Fibroblast of peridontal ligament (primary cell): ENCODE data around the gene RNPEPL1.
A peak's percentile ranks its signal among the peaks of the same experiment; 100 is the strongest.

Experiments used
- DNase-seq: peaks from one replicate; pipeline ENCODE4 v3.0.0-alpha.2; 2010; ENCODE audit errors: extremely low read depth

RNPEPL1 gene

DNA sequence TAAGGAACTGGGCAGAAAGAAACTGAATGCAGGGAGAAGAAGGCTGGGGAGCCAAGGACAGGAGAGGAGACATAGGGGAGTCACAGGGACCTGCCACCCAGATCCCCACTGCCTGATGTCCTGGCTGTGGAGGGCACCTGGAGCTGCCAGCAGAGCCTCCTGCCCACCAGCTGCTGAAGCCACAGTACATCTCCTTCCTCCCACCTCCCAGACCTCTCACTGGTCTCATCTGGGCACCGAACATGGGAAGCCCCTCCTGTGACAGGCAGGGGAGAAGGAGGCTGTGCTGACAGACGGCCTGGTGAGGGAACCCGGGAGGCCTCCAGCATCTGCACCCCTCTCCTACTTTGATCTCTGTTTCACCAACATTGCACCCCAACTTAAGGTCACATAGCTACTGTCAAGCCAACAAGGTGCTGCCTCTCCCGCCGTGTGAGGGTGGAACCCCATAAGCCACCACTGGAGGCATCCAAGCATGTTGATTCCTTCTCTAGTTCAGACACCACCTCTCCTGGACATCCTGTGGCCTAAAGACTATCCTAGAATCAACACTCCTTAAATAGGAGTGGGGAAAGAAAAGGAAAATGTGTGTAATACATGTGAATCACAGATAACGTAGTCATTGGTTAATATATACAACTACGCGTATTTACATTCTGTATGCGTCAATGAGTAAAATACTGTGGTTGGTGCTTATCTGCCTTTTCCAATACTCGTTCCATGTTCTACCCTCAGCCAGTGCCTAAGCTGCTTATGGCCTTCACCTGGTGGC is 3.5 kb upstream of the RNPEPL1 start:
- DNase-seq: no peak

DNA sequence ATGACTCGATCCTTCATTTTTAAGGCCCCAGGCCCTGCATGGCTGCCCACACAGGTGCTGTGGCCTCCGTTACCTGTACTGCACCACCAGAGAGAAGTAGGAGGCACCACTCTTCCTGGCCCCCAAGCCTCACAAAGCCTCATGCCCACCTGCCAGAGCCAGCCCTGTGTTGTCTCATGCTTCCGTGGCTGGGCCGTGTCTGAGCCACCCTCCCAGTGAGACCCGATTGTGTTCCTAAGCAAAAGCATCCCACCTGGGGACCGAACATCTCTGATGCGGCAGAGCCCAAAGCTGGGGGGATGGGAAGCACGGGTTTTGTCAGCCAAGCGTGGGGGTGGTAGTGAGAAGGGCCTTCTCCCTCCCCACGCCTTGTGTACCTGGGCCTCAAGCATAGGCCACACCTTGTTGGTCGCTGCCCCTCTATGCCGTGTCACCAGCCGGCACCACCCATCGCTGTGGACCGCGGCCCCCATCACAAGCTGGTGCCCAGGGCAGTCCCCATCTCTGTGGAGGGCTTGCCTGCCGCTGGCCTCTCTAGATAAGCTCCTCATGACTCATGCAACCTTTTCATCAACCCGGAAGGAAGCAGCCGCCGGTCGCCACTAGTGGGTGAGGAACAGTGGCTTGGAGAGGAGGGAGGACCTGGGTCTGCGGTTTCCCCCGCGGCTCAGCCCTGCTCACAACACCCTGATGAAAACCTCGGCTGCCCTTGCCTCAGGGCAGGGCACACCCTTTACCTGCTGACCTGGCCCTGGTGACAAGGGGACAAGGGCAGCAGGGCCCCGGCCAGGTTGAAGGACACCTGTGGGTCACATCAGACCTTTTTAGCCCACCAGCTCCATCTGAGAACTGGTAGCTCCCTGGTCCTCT is 2.7 kb upstream of the RNPEPL1 start:
- peak; percentile 62 for DNase-seq

GRCh38 chr2:240566203-240567136 is 1.8 kb upstream of the RNPEPL1 start:
- peak; percentile 60 for DNase-seq

DNA sequence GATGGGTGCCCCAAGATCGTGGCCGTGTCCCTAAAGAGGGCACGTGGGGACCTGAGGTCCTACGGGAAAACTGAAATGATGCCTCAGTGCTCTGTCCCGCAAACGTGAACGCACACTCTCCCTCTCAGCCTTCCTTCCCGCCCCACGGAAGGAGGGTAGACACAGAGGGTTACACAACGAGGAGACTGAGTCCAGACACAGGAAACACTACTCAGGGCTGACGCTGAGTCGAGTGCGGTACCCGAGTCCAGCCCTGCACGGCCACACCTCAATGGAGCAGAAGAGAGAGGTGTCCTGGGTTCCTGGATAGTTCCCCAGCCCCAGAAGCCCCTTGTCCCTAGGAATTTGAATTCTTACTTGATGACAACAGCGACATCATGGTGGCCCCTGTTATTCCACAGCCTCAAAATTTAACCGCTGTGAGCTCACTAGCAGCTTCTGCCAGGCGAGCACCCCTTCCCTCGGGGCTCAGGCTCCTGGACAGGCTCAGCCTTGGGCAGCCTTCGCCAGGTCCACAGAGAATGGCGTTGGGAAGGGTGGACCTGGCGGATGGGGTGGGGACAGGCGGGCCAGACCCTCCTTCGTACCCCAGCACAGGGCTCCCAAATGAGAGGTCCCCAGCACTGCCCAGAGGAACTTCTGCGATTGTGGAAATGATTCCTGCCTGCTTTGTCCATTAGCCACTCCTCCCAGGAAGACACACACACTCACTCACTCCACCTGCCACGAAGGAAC is 980 bp upstream of the RNPEPL1 start:
- no peak for DNase-seq

- peak; percentile 43 for DNase-seq
Observed at GRCh38 chr2:240568678-240569522, 616 bp downstream of the RNPEPL1 start.

GRCh38 chr2:240569523-240569997 is 1.3 kb downstream of the RNPEPL1 start:
- DNase-seq: no peak

DNA sequence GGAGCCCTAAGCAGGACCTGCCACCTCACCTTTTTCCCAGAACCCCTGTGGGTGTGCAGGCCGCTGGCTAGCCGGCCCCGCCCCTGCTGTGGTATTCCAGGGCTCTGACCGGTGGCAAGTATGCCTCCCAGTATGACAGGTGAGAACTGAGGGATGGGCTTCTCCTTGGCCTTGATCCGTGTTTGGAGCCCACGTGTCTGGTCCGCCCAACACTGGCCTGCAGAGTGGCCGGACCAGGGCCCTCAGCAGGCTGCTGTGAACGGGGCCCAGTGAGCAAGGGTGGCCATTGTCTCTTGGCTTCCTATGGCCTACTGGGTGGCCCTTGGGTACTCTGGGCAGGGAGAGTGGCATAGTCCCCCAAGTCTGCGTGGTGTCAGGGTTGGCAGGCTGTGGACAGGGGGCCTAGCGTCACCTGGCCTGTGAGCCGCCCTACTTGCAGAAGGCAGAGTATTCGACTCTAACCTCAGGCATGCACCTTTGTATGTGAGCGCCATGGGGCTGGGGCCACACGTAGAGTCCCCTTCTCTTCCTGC is 1.8 kb downstream of the RNPEPL1 start:
- DNase-seq: no peak

- no peak for DNase-seq
Observed at GRCh38 chr2:240570531-240571313, 2.4 kb downstream of the RNPEPL1 start.

DNA sequence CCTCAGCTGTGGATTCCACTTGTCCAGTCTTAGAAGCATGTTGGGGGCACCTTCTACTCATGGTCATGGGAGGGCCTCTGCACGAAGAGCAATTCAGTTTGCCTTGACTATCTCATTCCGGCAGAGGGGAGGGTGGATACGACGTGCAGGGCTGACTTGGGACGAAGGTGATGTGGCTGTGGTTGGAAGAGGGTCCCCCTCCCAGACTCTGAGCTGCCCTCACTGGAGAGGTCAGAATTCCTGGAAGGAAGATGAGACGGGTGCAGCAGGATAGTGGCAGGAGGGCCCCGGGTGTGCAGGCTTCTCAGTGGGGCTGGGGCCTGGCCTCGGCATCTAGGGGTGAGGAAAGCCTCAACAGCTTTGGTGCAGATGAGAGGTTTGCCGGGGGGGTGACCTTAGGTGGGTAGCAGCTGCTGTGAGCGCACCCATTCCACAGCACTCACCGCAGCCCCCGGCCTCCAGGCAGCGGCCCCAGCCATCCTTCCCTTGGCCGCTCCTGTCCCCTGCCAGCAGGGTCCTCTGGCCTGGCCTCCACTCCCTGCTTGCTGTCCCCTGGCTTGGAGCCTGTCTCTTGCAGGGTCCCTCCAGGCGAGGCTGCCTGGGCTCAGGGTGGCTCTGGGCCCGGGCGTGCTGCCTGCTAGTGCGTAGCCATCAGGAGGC is 3.2 kb downstream of the RNPEPL1 start:
- DNase-seq: no peak

DNA sequence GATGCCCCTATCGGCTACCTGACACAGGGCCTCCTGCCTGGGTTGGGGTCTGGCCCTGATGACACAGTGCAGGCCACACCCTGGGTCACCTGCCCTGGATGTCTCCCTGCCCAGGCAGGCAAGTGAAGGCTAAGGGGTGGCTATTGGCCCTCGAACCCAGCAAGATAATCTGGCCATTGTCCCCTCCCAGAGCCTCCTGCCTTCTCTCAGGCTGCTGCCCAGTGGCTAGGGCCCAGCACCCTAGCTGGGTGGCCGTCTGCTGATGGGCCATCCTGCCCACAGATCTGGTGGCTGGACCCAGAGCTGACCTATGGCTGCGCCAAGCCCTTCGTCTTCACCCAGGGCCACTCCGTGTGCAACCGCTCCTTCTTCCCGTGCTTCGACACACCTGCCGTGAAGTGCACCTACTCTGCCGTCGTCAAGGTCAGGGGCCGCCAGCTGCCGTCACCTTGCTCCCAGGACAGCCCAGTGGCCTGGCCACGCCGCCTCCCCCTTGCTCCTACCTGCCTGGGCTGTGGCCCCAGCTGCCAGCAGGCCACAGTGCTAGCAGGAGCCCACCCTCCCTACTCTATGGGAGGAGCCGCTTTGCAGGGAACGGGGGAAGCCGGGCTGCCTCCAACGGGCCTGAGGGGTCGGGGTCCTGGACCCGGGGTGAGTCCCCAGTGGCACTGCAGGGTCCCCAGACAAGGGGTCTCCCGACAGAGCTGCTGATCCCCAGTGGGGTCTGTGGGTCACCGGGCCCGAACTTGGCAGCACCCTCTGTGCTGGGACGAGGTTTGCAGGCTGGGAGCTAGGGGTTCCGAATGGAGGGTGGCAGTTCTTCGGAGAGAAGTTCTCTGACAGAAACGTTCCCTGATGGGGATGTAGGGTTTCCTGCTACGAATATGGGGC is 4.1 kb downstream of the RNPEPL1 start:
- DNase-seq: no peak

- no peak for DNase-seq
Observed at GRCh38 chr2:240573071-240573515, 4.8 kb downstream of the RNPEPL1 start.

- no peak for DNase-seq
Observed at GRCh38 chr2:240573516-240574385, 5.5 kb downstream of the RNPEPL1 start.

- DNase-seq: no peak
Observed at GRCh38 chr2:240574386-240575100, 6.3 kb downstream of the RNPEPL1 start.

- no peak for DNase-seq
Observed at GRCh38 chr2:240575101-240575965, 7.0 kb downstream of the RNPEPL1 start.

DNA sequence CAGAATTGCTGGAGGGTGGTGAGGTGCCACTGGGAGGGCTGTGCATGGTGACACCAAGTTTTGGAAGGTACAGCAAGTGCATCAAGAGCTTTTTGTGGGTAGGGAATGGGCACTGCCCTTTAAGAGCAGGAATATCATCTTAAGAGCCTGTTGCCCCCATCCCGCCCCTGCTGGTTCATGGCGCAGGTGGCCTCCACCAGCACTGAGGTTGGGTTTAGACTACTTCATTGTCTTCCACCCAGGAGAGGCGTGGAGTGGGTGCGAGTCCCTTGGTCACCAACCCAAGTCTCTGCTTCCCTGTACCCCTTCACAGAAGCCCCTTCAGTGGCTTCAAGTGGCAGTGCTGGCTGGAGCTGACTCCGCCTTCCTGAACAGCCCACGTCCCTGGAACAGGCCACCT is 7.8 kb downstream of the RNPEPL1 start:
- DNase-seq: no peak
